SK-N-SH treated with all-trans-retinoic acid at 6 μM for 48 hours (cell line): ENCODE data around the gene CSNK1D.

ENCODE experiments used
- ARNTL ChIP-seq: fragments of 450-650 bp; formaldehyde crosslinking; IDR thresholded peaks from 2 replicates; pipeline ENCODE4 v1.5.0; 2020; ENCODE audit warnings: low read depth, mild to moderate bottlenecking, moderate library complexity, borderline replicate concordance
- CSDC2 ChIP-seq: fragments of 250-450 bp; sonication (Bioruptor Pico); IDR thresholded peaks from 2 replicates; pipeline ENCODE4 v1.5.0; 2020; ENCODE audit warnings: mild to moderate bottlenecking, moderate library complexity
- GLIS3 ChIP-seq: fragments of 250-450 bp; sonication (Bioruptor Pico); IDR thresholded peaks from 2 replicates; pipeline ENCODE4 v1.5.0; 2020; ENCODE audit warnings: mild to moderate bottlenecking, moderate library complexity
- ISL1 ChIP-seq: fragments of 250-450 bp; sonication (Bioruptor Pico); IDR thresholded peaks from 2 replicates; pipeline ENCODE4 v2.1.2; 2022; ENCODE audit warnings: mild to moderate bottlenecking, moderate library complexity
- SNAI2 ChIP-seq: fragments of 250-450 bp; sonication (Bioruptor Pico); IDR thresholded peaks from 2 replicates; pipeline ENCODE4 v1.5.0; 2020; ENCODE audit warnings: mild to moderate bottlenecking, moderate library complexity
- ZNF565 ChIP-seq: fragments of 450-650 bp; formaldehyde crosslinking; conservative IDR thresholded peaks from 2 replicates; pipeline ENCODE4 v1.5.0; 2020; ENCODE audit warnings: low read depth, mild to moderate bottlenecking, moderate library complexity
- TF ChIP-seq, protein P1 (sequence below): fragments of 250-450 bp; sonication (Bioruptor Pico); IDR thresholded peaks from 2 replicates; pipeline ENCODE4 v1.5.0; 2020; ENCODE audit warnings: mild to moderate bottlenecking, moderate library complexity
- TF ChIP-seq, protein P2 (sequence below): fragments of 250-450 bp; sonication (Bioruptor Pico); IDR thresholded peaks from 2 replicates; pipeline ENCODE4 v1.5.1; 2020; ENCODE audit warnings: low read depth, mild to moderate bottlenecking, moderate library complexity
- TF ChIP-seq, protein P3 (sequence below): fragments of 250-450 bp; sonication (Bioruptor Pico); IDR thresholded peaks from 2 replicates; pipeline ENCODE4 v1.8.0; 2020; ENCODE audit warnings: mild to moderate bottlenecking, moderate library complexity, borderline replicate concordance
- TF ChIP-seq, protein P4 (sequence below): fragments of 250-450 bp; sonication (Bioruptor Pico); IDR thresholded peaks from 2 replicates; pipeline ENCODE4 v1.5.1; 2021; ENCODE audit warnings: mild to moderate bottlenecking, moderate library complexity

DNA sequence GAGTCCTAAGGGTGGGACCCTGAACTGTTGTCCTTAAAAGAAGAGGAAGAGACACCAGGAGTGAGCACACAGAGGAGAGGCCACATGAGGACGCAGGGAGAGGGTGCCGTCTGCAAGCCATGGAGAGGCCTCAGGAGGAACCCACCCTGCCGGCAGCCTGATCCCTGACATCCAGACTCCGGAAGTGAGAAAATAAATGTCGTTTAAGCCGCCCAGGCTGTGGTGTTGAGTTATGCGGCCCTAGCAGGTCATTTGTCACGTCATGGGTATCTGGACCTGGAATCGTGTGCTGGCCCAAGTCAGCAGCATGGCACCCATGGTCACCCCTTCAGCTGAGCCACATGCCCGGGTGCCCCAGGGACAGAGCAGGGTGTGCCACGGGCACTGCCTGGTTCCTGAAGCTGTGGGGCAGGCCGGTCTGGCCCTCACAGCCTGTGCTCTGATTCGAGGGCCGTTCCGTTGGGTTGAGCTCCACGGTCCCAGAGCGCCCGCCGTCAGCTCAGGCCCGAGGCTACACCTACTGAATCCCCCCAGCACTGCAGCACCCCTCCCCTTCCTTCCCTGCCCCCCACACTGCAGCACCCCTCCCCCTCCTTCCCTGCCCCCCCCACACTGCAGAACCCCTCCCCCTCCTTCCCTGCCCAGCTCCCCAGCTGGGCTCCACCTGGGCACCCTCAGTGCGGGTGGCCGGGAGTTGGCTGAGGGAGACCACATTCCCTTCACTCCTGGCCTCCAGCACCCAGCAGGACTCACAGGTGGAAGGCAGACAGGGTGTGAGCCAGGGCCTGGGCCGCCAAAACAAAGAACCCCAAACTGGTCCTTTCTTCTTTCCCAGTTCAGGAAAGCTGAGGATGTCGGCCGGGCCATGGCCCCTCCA is 58.2 kb downstream of the CSNK1D start:
- TF ChIP-seq, protein P1, sequence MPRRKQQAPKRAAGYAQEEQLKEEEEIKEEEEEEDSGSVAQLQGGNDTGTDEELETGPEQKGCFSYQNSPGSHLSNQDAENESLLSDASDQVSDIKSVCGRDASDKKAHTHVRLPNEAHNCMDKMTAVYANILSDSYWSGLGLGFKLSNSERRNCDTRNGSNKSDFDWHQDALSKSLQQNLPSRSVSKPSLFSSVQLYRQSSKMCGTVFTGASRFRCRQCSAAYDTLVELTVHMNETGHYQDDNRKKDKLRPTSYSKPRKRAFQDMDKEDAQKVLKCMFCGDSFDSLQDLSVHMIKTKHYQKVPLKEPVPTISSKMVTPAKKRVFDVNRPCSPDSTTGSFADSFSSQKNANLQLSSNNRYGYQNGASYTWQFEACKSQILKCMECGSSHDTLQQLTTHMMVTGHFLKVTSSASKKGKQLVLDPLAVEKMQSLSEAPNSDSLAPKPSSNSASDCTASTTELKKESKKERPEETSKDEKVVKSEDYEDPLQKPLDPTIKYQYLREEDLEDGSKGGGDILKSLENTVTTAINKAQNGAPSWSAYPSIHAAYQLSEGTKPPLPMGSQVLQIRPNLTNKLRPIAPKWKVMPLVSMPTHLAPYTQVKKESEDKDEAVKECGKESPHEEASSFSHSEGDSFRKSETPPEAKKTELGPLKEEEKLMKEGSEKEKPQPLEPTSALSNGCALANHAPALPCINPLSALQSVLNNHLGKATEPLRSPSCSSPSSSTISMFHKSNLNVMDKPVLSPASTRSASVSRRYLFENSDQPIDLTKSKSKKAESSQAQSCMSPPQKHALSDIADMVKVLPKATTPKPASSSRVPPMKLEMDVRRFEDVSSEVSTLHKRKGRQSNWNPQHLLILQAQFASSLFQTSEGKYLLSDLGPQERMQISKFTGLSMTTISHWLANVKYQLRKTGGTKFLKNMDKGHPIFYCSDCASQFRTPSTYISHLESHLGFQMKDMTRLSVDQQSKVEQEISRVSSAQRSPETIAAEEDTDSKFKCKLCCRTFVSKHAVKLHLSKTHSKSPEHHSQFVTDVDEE (CRISPR knock-in tag): no peak
- TF ChIP-seq, protein P2, sequence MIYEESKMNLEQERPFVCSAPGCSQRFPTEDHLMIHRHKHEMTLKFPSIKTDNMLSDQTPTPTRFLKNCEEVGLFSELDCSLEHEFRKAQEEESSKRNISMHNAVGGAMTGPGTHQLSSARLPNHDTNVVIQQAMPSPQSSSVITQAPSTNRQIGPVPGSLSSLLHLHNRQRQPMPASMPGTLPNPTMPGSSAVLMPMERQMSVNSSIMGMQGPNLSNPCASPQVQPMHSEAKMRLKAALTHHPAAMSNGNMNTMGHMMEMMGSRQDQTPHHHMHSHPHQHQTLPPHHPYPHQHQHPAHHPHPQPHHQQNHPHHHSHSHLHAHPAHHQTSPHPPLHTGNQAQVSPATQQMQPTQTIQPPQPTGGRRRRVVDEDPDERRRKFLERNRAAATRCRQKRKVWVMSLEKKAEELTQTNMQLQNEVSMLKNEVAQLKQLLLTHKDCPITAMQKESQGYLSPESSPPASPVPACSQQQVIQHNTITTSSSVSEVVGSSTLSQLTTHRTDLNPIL (CRISPR knock-in tag): no peak
- TF ChIP-seq, protein P3, sequence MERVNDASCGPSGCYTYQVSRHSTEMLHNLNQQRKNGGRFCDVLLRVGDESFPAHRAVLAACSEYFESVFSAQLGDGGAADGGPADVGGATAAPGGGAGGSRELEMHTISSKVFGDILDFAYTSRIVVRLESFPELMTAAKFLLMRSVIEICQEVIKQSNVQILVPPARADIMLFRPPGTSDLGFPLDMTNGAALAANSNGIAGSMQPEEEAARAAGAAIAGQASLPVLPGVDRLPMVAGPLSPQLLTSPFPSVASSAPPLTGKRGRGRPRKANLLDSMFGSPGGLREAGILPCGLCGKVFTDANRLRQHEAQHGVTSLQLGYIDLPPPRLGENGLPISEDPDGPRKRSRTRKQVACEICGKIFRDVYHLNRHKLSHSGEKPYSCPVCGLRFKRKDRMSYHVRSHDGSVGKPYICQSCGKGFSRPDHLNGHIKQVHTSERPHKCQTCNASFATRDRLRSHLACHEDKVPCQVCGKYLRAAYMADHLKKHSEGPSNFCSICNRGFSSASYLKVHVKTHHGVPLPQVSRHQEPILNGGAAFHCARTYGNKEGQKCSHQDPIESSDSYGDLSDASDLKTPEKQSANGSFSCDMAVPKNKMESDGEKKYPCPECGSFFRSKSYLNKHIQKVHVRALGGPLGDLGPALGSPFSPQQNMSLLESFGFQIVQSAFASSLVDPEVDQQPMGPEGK (CRISPR knock-in tag): no peak
- TF ChIP-seq ZNF565 (CRISPR knock-in tag) (no peak), ARNTL (CRISPR knock-in tag) (no peak), CSDC2 (CRISPR knock-in tag) (no peak), GLIS3 (CRISPR knock-in tag) (no peak), SNAI2 (CRISPR knock-in tag) (no peak), ISL1 (CRISPR knock-in tag) (no peak)
- TF ChIP-seq, protein P4, sequence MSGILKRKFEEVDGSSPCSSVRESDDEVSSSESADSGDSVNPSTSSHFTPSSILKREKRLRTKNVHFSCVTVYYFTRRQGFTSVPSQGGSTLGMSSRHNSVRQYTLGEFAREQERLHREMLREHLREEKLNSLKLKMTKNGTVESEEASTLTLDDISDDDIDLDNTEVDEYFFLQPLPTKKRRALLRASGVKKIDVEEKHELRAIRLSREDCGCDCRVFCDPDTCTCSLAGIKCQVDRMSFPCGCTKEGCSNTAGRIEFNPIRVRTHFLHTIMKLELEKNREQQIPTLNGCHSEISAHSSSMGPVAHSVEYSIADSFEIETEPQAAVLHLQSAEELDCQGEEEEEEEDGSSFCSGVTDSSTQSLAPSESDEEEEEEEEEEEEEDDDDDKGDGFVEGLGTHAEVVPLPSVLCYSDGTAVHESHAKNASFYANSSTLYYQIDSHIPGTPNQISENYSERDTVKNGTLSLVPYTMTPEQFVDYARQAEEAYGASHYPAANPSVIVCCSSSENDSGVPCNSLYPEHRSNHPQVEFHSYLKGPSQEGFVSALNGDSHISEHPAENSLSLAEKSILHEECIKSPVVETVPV (CRISPR knock-in tag): no peak
